MCF 10A (cell line): ENCODE data around the gene ERP29. TPM values are rescaled to one million over a fixed set of nuclear protein-coding genes. Genes with fewer than 3 reads are reported as not detected.

ENCODE experiments used
- BruUV-seq: library from RNA; stranded (reverse); fragments of 400-500 nt; replicated peaks from 2 replicates; lab custom pipeline; 2021; lab: Mats Ljungman, UMichigan
- CTCF ChIA-PET: fragments of 300-600 bp; sonication (Branson Sonifier 250); formaldehyde crosslinking; extraction: SDS; loops from one replicate; lab custom pipeline; 2021; ENCODE audit warnings: antibody characterized with exemption, inconsistent platforms; lab: Yijun Ruan, JAX
- POLR2A ChIA-PET: fragments of 300-600, 350-650 bp; sonication (Branson Sonifier 250); formaldehyde crosslinking; extraction: SDS; loops from one replicate; lab custom pipeline; 2020; ENCODE audit warnings: antibody characterized with exemption, inconsistent platforms; lab: Yijun Ruan, JAX
- DNase-seq: peaks from one replicate; pipeline ENCODE4 v3.0.0-alpha.2; 2018; ENCODE audit not compliant: unreplicated experiment
- H3K27ac Mint-ChIP-seq: one replicate; pipeline ENCODE4 v1.8.0; 2022; ENCODE audit warnings: mild to moderate bottlenecking, low read depth, mixed read lengths; ENCODE audit not compliant: unreplicated experiment
- H3K27me3 Mint-ChIP-seq: one replicate; pipeline ENCODE4 v1.8.0; 2022; ENCODE audit warnings: mixed read lengths; ENCODE audit not compliant: insufficient read depth, unreplicated experiment
- H3K36me3 Mint-ChIP-seq: one replicate; pipeline ENCODE4 v1.8.0; 2022; ENCODE audit warnings: mild to moderate bottlenecking, moderate library complexity, mixed read lengths; ENCODE audit not compliant: insufficient read depth, unreplicated experiment
- H3K4me1 Mint-ChIP-seq: one replicate; pipeline ENCODE4 v1.8.0; 2022; ENCODE audit warnings: mixed read lengths; ENCODE audit not compliant: insufficient read depth, unreplicated experiment
- H3K4me3 Mint-ChIP-seq: one replicate; pipeline ENCODE4 v1.8.0; 2022; ENCODE audit warnings: mild to moderate bottlenecking, moderate library complexity, mixed read lengths; ENCODE audit not compliant: unreplicated experiment
- H3K9me3 Mint-ChIP-seq: one replicate; pipeline ENCODE4 v1.8.0; 2022; ENCODE audit warnings: mixed read lengths; ENCODE audit not compliant: unreplicated experiment
- CTCF ChIP-seq: fragments of 200-600 bp; IDR thresholded peaks from one replicate; pipeline ENCODE4 v1.8.0; 2022; ENCODE audit warnings: antibody characterized with exemption, mild to moderate bottlenecking; ENCODE audit not compliant: unreplicated experiment
- intact Hi-C: fragments of 100-400 bp; cut with micrococcal nuclease; formaldehyde crosslinking; loops from 2 replicates; pipeline ENCODE4 v1.14.1; 2022
- total RNA-seq: library from RNA; stranded (reverse); gene quantifications from 2 replicates; pipeline ENCODE4 v1.2.3, GENCODE V29; 2022

ERP29 gene
- total RNA-seq, 1 experiment from 2014 or later, result 124 TPM

- CTCF ChIA-PET, result interaction anchor here (0.8 to 2.5 kb wide), 2 partner anchors 11 to 67 kb away, joined by 3 to 11 read pairs; no protein-coding TSS in a partner anchor
- POLR2A ChIA-PET, result interaction anchor here (0.8 to 3.4 kb wide), 9 partner anchors 9 to 169 kb away, joined by 3 to 29 read pairs (median 4); partner anchors contain the start of gene MAPKAPK5
- Mint-ChIP-seq H3K9me3 (no peaks in the 10 kb centered on the region), H3K27ac (peak overlapping the region; percentile 81), H3K4me3 (peak overlapping the region; percentile 81), H3K27me3 (no peaks in the 10 kb centered on the region), H3K4me1 (peaks cover 27% of the 10 kb centered on the region), H3K36me3 (peaks cover 19% of the 10 kb centered on the region)
- intact Hi-C loops, result no loop called here
- no TSS peak for BruUV-seq
- no peak for TF ChIP-seq CTCF
- DNase-seq, result no peak
These were observed 1.5 kb upstream of the ERP29 start for GRCh38 chr12:112011685-112012084.

GRCh38 chr12:112013601-112014402 is 576 bp downstream of the ERP29 start:
- BruUV-seq, result no TSS peak

GRCh38 chr12:112015938-112016337 is 2.7 kb downstream of the ERP29 start:
- Mint-ChIP-seq H3K4me3 (peak overlapping the region; percentile 51), H3K27me3 (no peaks in the 10 kb centered on the region), H3K9me3 (no peaks in the 10 kb centered on the region), H3K36me3 (peaks cover 44% of the 10 kb centered on the region), H3K27ac (no peak overlapping the region), H3K4me1 (peaks cover 50% of the 10 kb centered on the region)
- TF ChIP-seq CTCF, result no peak
- ChIA-PET CTCF (interaction anchor here (0.6 kb wide), 1 partner anchor 425 kb away, joined by 4 read pairs; no protein-coding TSS in a partner anchor), POLR2A (interaction anchor here (0.7 kb wide), 1 partner anchor 61 kb away, joined by 3 read pairs; no protein-coding TSS in a partner anchor)
- DNase-seq, result no peak
- intact Hi-C loops, result no loop called here
- no TSS peak for BruUV-seq

More at GRCh38 chr12:112013601-112014402, 576 bp downstream of the ERP29 start:
- POLR2A ChIA-PET, result interaction anchor here (0.5 to 3.4 kb wide), 38 partner anchors 10 to 1332 kb away, joined by 3 to 29 read pairs (median 4); partner anchors contain the start of genes MAPKAPK5, NAA25, PTPN11 and TRAFD1
- Mint-ChIP-seq H3K36me3 (peaks cover 28% of the 10 kb centered on the region), H3K4me3 (peak overlapping the region; percentile 81), H3K4me1 (peaks cover 41% of the 10 kb centered on the region), H3K27ac (peak overlapping the region; percentile 81), H3K27me3 (no peaks in the 10 kb centered on the region), H3K9me3 (no peaks in the 10 kb centered on the region)
- peak; percentile 3 for TF ChIP-seq CTCF
- DNase-seq, result peak; percentile 84
- intact Hi-C loops, result loop anchor here (1.0 kb wide), 1 partner anchor 69 kb away; no protein-coding TSS in a partner anchor
- CTCF ChIA-PET, result interaction anchor here (0.6 to 2.9 kb wide), 11 partner anchors 9 to 1998 kb away, joined by 3 to 12 read pairs (median 4); no protein-coding TSS in a partner anchor

GRCh38 chr12:112017041-112017440 is 3.8 kb downstream of the ERP29 start:
- Mint-ChIP-seq H3K4me3 (no peak overlapping the region), H3K4me1 (peaks cover 41% of the 10 kb centered on the region), H3K27me3 (no peaks in the 10 kb centered on the region), H3K9me3 (no peaks in the 10 kb centered on the region), H3K36me3 (peaks cover 55% of the 10 kb centered on the region), H3K27ac (peak overlapping the region; percentile 74)
- DNase-seq, result no peak
- no peak for TF ChIP-seq CTCF
- BruUV-seq, result no TSS peak
- POLR2A ChIA-PET, result no interaction called here
- intact Hi-C loops, result no loop called here
- CTCF ChIA-PET, result no interaction called here
